ENCODE data around the gene DUOXA1.

The DUOXA1 gene, protein sequence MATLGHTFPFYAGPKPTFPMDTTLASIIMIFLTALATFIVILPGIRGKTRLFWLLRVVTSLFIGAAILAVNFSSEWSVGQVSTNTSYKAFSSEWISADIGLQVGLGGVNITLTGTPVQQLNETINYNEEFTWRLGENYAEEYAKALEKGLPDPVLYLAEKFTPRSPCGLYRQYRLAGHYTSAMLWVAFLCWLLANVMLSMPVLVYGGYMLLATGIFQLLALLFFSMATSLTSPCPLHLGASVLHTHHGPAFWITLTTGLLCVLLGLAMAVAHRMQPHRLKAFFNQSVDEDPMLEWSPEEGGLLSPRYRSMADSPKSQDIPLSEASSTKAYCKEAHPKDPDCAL

DNA sequence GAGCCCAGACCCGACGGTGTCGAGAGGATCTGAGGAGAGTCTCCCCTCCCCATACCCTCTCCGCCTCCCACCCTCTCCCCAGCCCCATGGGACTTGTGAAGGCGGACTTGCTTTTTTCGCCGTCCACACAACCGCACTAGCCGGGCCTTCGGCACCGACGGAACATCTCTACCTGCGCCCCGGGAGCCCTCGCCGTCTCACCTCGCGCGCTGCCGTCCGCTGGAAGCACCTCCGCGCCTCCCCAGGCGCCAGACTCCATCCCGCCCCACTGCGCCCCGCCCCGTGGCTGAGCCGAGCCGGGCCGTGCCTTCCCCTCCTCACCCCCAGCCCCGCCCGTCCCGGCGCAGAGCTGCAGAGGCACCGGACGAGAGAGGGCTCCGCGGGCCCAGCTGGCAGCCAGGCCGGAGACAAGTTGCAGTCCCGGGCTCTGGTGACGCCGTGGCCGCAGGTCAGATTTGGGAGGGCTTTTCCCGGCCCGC, at the start of gene DUOXA1, which contains the start of gene DUOX1:
Gene DUOXA1, minus strand, starts transcription at position 229 of the 479 bp plus-strand sequence. CDS start 6,865 bp downstream, outside the sequence.
Gene DUOX1, plus strand, starts transcription at position 344 of the 479 bp plus-strand sequence. CDS start 1,973 bp downstream, outside the sequence.
- no peak for DNase-seq

DNA sequence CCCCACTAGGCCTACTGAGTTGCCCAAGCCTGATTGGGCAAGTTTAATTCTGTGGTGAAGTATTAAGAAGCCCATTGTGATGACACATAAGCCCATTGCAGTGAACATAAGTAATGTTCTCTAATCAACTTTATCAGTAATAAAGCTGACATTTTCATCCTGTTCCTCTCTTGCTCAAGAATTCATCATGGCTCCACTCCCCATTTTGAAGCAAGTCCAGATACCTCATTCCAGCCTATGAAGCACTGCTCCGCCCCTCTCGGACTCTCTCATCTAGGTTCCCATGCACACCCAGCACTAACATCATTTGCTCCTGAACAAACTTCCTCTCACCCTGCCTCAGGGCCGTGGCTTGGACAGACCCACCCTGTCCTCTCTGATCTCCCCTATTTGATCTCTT, 47.6 kb upstream of the DUOXA1 start:
- no peak for DNase-seq

DNA sequence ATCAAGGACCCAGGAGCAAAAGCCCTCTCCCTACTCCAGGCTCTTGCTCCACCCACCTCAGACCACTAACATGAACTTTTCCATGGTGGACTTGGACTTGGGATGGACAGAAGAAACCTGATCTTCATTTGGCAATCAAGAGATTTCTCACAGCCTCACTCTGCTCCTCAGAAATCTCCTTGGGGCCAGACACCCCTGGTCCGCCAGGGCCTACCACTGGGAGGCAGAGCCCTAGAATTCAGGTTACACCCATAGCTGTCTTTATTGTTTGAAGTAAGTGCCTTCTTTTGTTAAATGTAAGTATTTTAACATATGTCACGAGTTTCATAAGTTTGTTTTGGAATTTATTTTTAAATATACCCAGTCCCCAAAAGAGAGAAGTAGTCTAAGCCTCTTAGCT, 44.9 kb upstream of the DUOXA1 start:
- DNase-seq, result no peak

DNA sequence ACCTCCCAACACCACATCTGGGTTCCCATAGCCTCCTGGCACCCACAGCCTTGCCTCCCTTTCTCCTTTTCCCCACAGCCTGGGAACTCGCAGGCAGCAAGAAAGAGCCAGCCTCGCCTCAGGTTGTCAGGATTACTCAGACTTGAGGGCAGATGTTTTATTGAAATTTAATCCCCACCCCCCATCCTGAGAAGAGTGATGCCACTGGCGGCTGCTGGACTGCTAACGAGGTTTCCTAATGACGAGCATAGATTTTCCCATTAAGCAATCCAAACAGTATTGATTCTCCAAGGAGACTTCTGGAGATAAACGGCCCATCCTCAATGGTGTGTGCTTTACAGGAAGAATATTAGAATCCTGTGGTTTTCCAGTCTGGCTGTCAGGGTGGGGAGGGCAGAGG, 44.4 kb upstream of the DUOXA1 start:
- DNase-seq, result no peak

DNA sequence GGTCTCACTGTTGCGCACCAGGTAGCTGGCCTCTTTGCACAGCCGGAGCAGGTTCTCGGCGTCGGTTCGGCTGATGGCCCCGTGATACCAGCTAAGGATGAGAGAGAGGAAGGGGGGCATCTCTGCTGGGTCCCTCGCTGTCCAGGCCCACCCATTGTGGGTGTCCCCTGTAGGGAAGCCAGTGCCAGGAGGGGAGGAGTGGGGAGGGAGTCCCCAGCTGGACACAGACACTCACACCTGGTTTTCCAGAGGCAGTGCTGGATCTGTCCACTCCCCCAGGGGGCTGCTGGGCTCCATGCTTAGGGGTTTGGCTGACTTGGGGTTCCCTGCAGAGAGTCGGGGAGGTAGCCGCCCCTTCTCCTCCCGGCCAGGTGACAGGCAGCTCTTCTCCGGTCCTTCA, 42.2 kb upstream of the DUOXA1 start:
- no peak for DNase-seq

DNA sequence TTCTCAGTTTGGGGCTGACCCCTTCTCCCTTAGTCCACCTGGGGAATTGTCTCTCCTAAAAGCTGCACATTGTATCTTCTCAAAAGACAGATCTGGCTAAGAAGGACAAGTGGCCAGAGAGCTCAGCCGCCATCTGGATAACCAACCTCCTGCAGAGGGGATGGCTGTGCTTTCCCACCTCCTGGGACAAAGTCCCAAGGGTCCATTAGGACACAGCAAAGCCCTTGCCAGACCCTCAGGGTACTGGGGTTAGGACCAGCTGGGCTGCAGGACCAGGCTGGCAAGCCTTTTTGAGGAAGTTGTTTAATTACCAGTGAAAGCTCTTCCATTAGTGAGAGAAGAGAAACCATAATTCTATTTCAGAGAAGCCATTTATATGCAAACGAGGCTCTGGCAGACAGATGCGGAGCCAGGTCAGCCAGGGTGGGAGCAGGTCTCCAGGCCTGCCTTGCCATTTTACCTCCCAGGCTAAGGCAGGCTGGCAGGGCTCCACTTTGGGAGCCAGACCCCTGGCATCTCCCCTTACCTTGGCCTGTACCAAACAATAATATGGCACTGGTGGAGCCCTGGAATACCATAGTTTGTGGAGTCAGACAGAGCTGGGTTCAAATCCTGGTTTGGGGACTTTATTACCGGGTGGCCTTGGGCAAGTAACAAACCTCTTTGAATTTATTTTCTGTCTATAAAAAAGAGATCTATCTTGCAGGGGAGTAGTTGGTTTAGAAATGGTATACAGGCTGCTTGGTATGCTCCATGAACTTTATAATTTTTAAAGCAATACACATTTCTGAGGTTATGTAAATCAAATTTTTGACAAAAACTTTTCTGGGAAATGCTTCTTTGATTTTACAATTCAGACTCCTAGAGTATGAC, 40.2 kb upstream of the DUOXA1 start:
- no peak for DNase-seq

DNA sequence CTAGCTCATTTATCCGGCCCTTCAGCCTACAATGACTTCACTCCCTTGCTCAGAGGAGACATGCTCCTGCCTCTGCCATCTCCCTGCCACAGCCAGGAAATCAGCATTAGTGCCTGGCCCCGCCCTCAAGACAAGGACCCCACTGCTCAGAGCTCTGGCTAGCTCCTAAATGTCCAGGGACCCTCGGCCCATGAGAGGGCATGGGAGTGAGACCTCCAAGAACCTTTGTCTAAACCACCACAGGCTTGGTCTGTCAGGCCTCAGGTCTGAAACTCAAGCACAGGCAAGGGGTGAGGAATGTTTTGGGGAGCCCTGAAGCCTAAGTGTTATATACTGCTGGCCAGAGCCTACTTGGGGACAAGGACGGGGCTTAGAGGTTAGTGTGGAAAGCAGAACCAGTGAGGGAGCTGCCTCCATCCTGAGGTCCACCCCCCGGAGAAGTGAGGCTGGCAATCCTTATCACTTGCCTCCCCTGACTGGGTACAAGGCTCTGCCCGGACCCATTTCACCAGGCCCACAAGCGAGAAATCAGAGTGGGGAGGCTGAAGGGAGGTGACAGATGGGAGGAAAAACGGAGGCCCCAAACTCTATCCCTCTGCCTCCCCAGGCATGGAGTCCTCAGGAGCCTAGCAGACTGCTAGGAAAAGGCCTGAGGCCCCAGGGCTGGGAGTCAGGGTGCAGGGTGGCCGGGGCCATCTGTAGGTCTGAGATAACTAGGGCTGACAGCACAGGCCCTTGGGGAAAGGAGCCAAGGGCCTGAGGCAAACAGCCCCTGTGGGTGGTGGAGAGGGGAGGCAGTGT, 39.3 kb upstream of the DUOXA1 start:
- no peak for DNase-seq

DNA sequence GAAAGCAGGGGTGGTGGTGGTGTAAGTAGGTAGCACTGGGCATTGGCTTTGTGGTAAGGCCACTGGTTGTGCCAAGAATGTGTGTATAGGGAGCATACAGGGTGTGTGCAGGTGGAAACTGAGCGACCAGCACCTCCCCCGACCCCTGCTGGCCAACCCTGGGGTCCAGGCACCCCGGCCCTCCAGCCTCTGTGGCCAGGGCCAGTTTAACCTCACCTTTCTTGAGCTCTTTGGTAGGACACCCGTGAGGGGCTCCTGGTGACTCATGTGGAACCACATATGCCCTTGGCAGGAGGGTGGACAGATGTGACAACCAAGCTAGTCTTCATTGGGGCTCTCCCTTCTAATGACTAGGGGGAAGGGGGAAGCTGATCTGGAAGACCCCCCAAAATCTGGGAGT, 38.6 kb upstream of the DUOXA1 start:
- DNase-seq, result no peak

DNA sequence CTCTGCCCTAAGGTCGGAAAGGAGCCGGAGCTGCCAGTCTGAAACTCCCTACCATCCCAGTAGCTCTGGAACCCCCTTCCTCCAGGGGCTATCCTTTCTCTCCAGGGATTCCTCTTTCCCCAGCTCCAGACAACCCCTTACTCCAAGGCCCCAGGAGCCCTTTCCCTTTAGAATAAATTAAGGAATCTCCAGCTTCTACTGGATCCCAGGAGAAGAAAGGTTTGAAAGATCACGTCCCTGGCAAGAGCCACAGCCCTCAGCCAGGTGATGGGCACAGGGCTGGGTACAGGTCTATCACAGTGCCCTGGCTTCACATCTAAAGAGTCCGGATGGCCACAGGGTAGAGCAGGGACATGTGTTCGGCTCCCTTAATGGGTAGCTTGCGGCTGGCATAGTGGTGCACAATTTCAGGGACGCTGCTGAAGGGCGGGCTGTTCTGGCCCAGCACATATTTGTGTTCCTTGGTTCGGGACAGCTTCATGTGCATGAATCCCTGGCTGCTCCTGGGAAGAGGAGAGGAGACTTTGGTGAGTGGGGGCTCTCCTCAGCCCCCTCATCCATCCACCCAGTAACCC, 38.0 kb upstream of the DUOXA1 start:
- no peak for DNase-seq

DNA sequence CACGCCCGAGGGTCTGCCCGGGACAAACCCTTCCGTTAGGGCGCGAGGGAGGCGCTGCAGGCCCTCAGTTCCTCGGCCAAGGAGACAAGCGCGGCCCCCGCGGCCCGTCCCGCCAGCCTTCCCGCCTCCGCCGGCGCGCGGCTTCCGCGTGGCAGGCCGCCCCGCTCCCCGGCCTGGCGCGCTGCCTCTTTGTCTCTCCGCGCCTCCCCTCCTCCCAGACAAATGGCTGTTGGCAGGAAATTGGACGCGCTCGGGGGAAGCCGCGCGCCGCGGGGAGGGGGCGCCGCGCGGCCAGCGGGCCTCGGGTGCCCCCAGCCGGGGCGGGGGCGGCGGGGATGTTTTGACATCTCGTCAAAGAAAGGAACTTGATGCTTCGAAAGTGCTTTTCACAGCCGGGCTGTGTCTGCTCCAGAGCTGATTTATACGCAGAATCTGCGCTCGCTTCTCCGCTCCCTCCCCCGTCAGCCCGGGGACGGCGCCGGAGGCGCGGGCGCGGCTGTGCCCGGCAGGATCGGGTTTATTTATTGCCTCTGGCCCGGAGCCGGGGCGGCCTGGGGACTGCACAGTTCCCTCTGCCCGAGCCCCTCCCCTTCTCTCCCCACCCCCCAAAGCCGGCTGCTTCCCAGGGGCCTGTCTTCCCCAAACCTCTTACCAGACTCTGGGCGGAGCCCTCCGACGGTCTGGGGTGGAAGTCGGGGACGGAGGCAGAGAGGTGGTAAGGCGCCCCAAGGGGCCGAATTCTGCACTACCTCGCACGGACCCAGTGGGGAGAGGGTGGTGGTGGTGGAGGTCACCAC, 37.4 kb upstream of the DUOXA1 start:
- DNase-seq, result peak; percentile 38

DNA sequence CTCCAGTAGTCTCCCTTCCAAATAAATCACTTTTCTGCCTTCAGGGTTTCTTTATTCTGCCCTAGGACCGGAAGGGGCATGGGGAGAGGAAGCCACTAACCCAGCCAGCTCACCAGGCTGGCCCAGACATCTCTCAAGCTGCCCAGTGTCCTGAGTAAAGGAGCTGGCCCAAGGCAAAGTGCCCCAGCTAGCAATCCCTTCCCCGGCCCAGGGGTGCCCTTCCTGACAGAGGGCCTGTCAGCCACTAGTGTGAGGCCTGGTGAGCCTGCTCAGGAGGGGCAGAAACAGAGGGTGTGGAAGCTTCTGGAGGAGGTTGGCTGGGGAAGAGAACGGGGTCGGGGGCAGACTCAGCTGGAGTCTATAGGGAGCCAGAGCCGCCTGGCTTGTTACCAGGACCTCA, 35.9 kb upstream of the DUOXA1 start:
- DNase-seq, result no peak

DNA sequence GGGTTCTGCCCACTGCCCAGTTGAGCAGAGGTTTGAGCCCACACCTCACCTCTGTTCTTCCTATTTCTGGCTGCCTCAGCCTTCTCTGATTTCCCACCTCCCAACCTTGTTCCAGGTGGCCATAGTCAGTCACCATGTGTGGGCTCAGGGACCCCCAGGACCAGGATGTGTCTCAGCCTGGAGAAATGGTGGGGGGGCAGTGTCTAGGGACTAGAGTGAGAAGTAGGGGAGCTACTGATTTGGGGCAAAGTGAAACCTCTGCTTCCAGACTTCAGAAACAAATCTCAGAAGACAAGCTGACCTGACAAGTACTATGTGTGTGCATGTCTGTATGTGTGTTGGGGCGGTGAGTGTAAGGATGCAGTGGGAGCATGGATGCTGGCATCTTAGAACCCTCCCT, 35.2 kb upstream of the DUOXA1 start:
- no peak for DNase-seq

DNA sequence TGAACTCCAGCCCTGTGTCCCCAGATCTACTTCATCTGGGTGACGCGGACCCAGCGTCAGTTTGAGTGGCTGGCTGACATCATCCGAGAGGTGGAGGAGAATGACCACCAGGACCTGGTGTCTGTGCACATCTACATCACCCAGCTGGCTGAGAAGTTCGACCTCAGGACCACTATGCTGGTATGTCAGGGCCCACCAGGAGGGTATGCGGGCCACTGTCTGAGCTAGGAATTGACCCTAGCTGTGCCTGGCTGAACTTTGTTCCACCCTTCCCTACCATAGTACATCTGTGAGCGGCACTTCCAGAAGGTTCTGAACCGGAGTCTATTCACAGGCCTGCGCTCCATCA, 33.8 kb upstream of the DUOXA1 start:
- DNase-seq, result no peak

DNA sequence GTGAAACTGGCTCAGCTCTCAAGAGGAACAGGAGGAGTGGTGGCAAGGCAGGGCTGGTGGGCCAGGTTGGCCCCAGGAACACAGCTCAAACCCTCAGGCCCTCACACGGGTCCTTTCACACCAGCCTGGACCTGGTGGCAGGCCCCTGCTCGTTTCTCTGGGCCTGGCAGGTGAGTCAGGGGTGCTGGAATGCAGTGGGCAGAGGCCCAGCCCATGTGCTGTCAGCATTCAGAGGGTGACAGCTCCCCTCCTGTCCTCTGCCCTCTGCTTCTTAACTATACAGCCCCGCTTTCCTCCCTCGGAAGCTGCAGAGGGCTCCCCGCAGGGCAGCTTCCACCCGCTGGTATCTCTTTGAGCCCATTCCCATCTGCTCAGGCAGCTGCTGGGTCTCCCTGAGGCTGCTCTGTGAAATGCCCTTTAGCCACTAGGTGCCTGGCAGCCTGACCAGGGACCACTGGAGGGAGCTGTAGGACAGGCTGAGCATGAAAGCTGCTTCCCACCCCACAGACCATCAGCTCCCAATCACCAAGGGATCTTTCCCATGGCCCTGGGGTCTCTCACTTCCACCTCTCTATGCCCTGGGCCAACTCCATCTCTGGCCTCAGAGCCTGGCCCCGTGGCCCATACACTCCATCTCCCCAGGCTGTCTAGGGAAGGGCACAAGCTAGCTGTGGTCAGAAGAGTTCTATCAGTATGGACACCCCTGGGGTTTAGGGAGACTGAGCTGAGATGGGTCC, 33.3 kb upstream of the DUOXA1 start:
- DNase-seq, result peak; percentile 25

DNA sequence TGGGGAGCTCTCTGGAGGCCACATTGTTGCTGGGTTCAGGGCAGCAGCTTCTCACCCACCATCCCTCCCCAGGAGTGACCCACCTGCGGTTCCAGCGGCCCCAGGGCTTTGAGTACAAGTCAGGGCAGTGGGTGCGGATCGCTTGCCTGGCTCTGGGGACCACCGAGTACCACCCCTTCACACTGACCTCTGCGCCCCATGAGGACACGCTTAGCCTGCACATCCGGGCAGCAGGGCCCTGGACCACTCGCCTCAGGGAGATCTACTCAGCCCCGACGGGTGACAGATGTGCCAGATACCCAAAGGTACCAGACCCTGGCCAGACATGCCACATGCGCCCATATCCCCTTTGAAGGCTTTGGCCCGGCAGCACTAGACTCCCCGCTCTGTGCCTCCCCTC, 32.0 kb upstream of the DUOXA1 start:
- DNase-seq, result no peak

DNA sequence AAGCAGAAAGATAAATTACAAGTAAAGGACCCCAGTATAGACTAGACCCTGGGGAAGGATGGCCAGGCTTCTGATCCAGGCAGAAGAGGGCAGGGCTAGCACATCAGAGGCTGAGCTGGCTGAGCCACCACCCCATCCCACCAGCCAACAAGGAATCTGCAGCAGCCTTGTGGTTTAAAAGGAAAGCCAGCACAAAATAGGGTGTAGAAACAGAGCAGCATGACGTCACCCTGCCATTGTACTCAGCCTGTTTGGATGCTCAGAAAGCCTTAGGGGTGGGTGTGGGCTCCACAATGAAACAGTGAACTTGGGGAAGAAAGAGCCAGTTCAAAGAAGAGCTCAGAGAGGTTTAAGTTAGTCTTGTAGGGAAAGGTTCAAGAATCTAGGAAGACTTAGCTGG, 28.3 kb upstream of the DUOXA1 start:
- no peak for DNase-seq

DNA sequence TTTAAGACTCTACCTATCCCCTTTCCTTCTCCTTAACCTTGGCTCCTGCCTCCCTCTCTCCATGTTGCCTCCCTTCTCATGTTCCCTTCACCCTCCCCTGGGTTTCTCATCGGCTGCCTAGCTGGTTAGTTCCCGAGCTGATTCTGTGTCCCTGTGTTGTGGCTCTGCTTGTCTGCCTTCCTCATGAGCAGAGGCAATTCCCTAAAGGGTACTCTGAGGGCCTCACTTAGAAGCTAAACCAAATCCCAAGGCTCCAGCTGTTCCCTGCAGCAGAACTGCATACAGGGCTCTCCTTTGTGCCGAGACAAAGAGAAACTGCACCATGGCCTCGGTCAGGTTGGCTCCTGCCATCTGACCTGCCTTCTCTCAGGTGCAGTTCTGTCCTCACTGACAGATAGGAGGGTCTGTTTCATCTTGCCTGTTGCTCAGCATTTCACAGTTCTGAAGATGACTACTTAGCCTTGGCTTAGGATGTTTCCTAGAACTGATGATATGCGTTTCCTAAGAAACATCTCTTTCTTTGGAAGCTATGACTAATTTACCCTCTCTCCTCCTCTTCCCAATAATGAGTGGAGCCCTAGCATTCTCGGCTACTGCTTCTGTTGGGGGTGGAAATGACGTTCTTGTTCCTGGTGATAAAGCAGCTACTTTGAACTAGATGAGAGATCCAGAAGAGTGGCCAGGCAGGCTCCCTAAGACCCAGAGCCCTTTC, 27.2 kb upstream of the DUOXA1 start:
- DNase-seq, result no peak

DNA sequence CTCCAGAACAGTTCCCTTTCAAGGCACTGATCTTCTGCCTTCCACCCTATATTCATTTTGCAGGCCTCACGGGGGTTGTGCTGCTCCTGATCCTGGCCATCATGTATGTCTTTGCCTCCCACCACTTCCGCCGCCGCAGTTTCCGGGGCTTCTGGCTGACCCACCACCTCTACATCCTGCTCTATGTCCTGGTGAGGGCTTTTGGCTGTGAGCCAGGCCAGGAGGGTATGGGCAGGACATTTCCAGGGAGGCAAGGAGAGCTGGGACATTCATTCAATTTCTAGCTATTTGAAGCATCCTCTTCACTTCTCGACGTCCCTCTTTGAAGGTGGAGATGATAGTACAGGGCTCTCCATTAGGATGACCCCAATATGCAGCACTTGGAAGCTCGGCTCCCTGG, 26.1 kb upstream of the DUOXA1 start:
- DNase-seq, result no peak

DNA sequence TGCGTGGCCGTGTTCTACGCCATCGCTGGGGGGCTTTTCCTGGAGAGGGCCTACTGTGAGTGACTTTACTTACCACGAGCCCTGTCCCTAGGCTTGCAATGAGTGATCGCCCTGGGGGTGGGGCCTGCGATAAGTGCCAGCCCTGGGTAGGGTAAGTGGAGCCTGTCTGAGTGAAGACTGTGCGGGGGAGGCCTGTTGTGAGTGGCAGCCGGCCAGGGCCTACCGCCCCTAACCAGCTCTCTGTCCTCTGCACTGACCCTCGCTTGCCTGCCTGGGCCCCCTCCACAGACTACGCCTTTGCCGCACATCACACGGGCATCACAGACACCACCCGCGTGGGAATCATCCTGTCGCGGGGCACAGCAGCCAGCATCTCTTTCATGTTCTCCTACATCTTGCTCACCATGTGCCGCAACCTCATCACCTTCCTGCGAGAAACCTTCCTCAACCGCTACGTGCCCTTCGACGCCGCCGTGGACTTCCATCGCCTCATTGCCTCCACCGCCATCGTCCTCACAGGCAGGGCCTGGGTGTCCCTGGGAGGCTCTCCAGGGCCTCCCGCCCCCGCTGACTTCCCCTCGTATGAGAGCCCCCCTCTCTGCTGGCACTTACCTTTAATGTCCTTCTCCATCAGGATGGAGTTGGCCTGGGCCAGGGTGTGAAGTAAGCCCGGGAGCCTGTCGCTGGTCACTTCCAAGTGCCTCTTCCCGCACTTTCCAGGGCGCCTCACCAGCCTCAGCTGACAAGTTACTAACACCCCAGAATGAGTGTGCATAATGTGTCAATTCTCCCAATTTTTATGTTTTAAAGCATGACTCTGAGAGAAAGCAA, 22.5 kb upstream of the DUOXA1 start:
- DNase-seq, result no peak

DNA sequence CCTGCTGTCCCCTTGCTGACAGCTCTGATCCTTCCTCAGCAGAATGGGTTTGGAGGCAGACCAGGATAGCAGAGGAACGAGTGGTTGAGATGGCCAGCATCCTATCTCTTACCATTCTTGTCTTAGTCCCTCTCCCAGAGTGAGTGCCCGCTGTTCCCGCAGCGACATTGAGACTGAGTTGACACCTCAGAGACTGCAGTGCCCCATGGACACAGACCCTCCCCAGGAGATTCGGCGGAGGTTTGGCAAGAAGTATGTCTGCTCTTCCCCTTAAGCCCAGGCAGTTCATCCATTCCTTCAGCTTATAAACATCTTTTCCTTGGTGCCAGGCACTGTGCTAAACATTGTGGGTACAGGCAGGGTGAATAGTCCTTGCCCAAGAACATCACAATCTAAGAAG, 21.3 kb upstream of the DUOXA1 start:
- DNase-seq, result no peak

Measured in DMS79 (cell line).